NT2/D1 (cell line): ENCODE data around the gene DOCK1.

ENCODE experiments used
- DNase-seq: peaks from one replicate; pipeline ENCODE4 v3.0.0-alpha.2; 2011; ENCODE audit warnings: low read depth, low spot score
- H3K27me3 ChIP-seq: 2 replicates; pipeline ENCODE4 v1.6.0; 2011; ENCODE audit warnings: mild to moderate bottlenecking; ENCODE audit not compliant: insufficient read length, insufficient read depth
- H3K36me3 ChIP-seq: 2 replicates; pipeline ENCODE4 v1.6.1; 2011; ENCODE audit warnings: mild to moderate bottlenecking, low read length, mixed read lengths; ENCODE audit not compliant: insufficient read depth, insufficient read length
- H3K4me1 ChIP-seq: 2 replicates; pipeline ENCODE4 v1.5.1; 2011; ENCODE audit not compliant: insufficient read depth, insufficient read length
- H3K4me3 ChIP-seq: 2 replicates; pipeline ENCODE4 v1.5.1; 2011; ENCODE audit warnings: low read depth; ENCODE audit not compliant: insufficient read length
- H3K9ac ChIP-seq: 2 replicates; pipeline ENCODE4 v1.6.0; 2011; ENCODE audit warnings: low read depth; ENCODE audit not compliant: insufficient read length
- H3K9me3 ChIP-seq: 2 replicates; pipeline ENCODE4 v1.5.1; 2011; ENCODE audit warnings: mild to moderate bottlenecking, low read length; ENCODE audit not compliant: insufficient read depth
- SUZ12 ChIP-seq: IDR thresholded peaks from 2 replicates; pipeline ENCODE4 v1.6.1; 2011; ENCODE audit not compliant: insufficient read length, insufficient read depth; ENCODE audit errors: extremely low read depth
- YY1 ChIP-seq: IDR thresholded peaks from 2 replicates; pipeline ENCODE4 v1.6.1; 2011; ENCODE audit not compliant: insufficient read length, insufficient read depth
- ZNF274 ChIP-seq: IDR thresholded peaks from 2 replicates; pipeline ENCODE4 v1.6.1; 2011; ENCODE audit warnings: mild to moderate bottlenecking, low read depth, low read length

Gene DOCK1

DNA sequence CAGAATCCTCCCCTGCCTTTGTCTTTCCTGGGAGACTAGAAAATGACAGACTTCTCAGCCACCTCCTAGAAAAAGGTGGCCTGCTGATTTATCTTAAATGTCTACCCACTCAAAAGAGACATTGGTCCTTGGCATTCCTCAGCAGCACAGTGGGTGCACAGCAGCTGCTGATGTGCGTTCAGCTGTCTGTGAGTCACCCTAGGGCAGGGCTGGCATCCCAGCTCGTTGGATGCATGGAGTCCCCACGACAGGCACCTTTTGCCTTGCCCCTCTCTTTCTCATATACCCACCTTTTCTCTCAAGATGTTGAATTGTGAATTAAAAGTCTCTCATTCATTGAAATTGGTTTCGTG lies 113.0 kb downstream of the DOCK1 start:
- peaks cover 4% of the 10 kb centered on the region for H3K4me1 ChIP-seq
- H3K4me3 ChIP-seq = no peak overlapping the region
- H3K36me3 ChIP-seq = peaks cover 32% of the 10 kb centered on the region
- no peak for DNase-seq
- no peak overlapping the region for H3K9ac ChIP-seq
- no peaks in the 10 kb centered on the region for H3K27me3 ChIP-seq
- no peak for TF ChIP-seq ZNF274
- TF ChIP-seq SUZ12 = no peak
- no peak for TF ChIP-seq YY1
- no peaks in the 10 kb centered on the region for H3K9me3 ChIP-seq

DNA sequence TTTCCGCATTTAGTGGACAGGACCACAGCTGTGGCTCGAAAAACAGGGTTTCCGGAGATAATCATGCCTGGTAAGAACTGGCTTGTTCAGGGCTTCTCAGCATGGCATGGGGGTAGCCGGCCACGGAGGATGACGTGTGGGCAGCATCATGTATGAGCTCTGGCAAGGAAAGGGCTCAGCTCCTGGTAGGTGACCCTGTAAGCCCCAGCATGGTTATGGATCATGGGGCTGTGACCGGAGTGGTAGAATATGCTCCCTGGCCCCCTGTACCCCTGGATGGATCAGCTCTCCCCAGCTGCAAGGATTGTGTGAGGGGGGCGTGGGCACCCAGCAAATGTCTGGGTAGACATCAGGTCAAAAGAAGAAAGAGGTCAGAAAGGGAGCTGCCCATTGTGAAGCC lies 113.5 kb downstream of the DOCK1 start:
- H3K9ac ChIP-seq = no peak overlapping the region
- TF ChIP-seq YY1 (no peak), ZNF274 (no peak), SUZ12 (no peak)
- H3K36me3 ChIP-seq = peaks cover 37% of the 10 kb centered on the region
- DNase-seq = no peak
- H3K9me3 ChIP-seq = no peaks in the 10 kb centered on the region
- H3K27me3 ChIP-seq = no peaks in the 10 kb centered on the region
- H3K4me1 ChIP-seq = peaks cover 4% of the 10 kb centered on the region
- no peak overlapping the region for H3K4me3 ChIP-seq

GRCh38 chr10:127020260-127020659 lies 115.0 kb downstream of the DOCK1 start:
- Histone ChIP-seq H3K4me3 (no peak overlapping the region), H3K9me3 (no peaks in the 10 kb centered on the region), H3K27me3 (no peaks in the 10 kb centered on the region), H3K9ac (no peak overlapping the region), H3K4me1 (peaks cover 2% of the 10 kb centered on the region), H3K36me3 (peaks cover 51% of the 10 kb centered on the region)
- no peak for DNase-seq
- TF ChIP-seq SUZ12 = no peak
- TF ChIP-seq YY1 = no peak
- no peak for TF ChIP-seq ZNF274

GRCh38 chr10:127021801-127022200 lies 116.6 kb downstream of the DOCK1 start:
- DNase-seq = no peak
- H3K9ac ChIP-seq = no peak overlapping the region
- H3K9me3 ChIP-seq = no peaks in the 10 kb centered on the region
- H3K4me1 ChIP-seq = peaks cover 2% of the 10 kb centered on the region
- peaks cover 51% of the 10 kb centered on the region for H3K36me3 ChIP-seq
- no peak for TF ChIP-seq SUZ12
- no peak for TF ChIP-seq YY1
- no peak for TF ChIP-seq ZNF274
- H3K4me3 ChIP-seq = no peak overlapping the region
- H3K27me3 ChIP-seq = no peaks in the 10 kb centered on the region

DNA sequence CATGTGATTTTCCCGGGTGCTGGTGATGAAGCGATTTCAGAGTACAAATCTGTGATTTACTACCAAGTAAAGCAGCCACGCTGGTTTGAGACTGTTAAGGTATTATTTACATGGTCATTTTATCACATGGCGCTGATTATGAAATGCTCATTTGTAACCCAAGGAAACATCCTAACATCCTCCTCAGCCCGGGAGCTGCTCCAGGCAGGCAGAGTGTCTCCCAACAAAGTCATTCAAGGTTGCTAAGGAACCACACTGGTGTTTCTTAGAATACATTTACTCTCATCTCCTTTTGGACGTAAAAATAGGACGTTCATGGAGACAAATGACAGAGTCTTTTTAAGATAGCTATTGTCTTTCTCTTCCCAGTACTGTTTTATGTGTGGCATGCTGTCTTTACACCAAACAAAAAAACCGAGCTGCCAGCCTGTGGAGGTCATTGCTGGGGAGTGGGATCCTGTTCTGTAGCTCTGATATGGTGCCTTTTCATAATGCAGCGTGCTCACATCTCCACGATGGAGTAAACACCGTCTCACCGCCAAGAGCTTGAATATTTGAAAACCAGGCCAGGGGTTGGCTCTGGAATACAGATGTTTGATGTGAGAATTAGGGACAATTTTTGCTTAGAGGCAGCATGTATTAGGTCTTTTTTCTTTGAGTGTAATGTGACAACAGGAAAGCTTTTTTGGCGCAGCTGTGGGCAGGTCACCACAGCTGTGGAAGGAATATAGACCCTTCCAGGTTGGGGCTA lies 119.6 kb downstream of the DOCK1 start:
- H3K9ac ChIP-seq = no peak overlapping the region
- no peak overlapping the region for H3K4me3 ChIP-seq
- H3K36me3 ChIP-seq = peaks cover 63% of the 10 kb centered on the region
- H3K27me3 ChIP-seq = no peaks in the 10 kb centered on the region
- H3K4me1 ChIP-seq = no peaks in the 10 kb centered on the region
- no peak for DNase-seq
- H3K9me3 ChIP-seq = no peaks in the 10 kb centered on the region
- TF ChIP-seq SUZ12 (no peak), ZNF274 (no peak), YY1 (no peak)

GRCh38 chr10:127027786-127028185 lies 122.6 kb downstream of the DOCK1 start:
- no peaks in the 10 kb centered on the region for H3K27me3 ChIP-seq
- H3K9ac ChIP-seq = no peak overlapping the region
- no peak for DNase-seq
- H3K9me3 ChIP-seq = no peaks in the 10 kb centered on the region
- peaks cover 79% of the 10 kb centered on the region for H3K36me3 ChIP-seq
- TF ChIP-seq SUZ12 (no peak), YY1 (no peak), ZNF274 (no peak)
- H3K4me3 ChIP-seq = no peak overlapping the region
- H3K4me1 ChIP-seq = no peaks in the 10 kb centered on the region

DNA sequence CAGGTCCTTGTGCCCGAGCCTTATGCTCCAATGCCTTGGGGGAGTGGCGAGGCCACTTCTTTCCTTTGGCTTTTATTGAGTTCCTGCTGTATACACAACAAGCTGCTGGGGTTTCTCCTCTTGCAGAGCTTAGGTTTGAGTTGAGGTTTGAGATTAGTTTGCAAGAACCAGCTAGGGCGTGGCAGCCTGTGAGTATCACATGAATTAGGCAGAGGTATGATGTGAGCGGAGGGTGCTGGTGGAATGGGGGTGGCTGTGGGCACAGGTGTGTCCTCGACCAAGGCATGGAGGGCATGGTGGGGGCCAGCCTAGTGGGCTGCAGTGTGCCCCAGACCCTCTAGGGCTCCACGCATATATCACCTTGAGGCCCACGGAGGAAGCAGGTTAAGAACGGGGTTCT lies 123.3 kb downstream of the DOCK1 start:
- peaks cover 78% of the 10 kb centered on the region for H3K36me3 ChIP-seq

More for the DNA sequence above, 123.3 kb downstream of the DOCK1 start:
- TF ChIP-seq SUZ12 (no peak), YY1 (no peak), ZNF274 (no peak)
- Histone ChIP-seq H3K9me3 (no peaks in the 10 kb centered on the region), H3K9ac (no peak overlapping the region), H3K4me1 (no peaks in the 10 kb centered on the region), H3K4me3 (no peak overlapping the region), H3K27me3 (no peaks in the 10 kb centered on the region)
- no peak for DNase-seq
